ENCODE measurements around the gene LYRM4.

LYRM4 gene

DNA sequence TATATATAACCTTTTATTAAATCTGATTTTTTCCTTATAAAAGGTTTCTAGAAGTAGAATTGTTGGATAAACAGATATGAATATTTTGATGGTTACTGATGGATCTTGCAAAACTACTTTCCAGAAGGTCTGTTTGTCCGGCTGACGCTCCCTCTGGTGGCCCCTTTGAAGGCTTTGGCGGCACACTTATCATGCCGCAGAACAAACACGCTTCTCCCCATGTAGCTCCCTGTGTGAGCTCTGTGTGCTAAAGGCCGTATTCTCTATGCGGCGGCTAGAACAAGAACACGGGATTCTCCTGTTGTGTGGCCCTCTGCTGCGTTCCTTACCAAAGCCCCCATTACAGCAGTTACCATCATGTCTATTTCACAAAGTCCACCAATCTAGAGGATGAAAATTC, 145.6 kb downstream of the LYRM4 start:
- Histone ChIP-seq H4K20me1 (ENCODE audit: low read depth, low read length) (no peaks in the 10 kb centered on the region), H3K9me3 (ENCODE audit: insufficient read depth, low read length) (no peaks in the 10 kb centered on the region), H3K79me2 (ENCODE audit: insufficient read depth, low read length) (no peaks in the 10 kb centered on the region), H2AFZ (ENCODE audit: low read depth, low read length, severe bottlenecking) (no peak overlapping the region), H3K4me2 (ENCODE audit: low read depth, low read length, poor library complexity, severe bottlenecking) (no peak overlapping the region), H3K36me3 (ENCODE audit: low read length) (no peaks in the 10 kb centered on the region), H3F3A (ENCODE audit: insufficient read depth) (no peaks in the 10 kb centered on the region), H3K9ac (ENCODE audit: low read length) (no peak overlapping the region), H3K27me3 (ENCODE audit: low read length) (no peaks in the 10 kb centered on the region), H3K4me3 (ENCODE audit: insufficient read depth, low read length, poor library complexity, severe bottlenecking) (no peak overlapping the region), H3K9me2 (replicated peaks; ENCODE audit: insufficient read depth, low read length) (no peaks in the 10 kb centered on the region), H3K27ac (ENCODE audit: low read depth, low read length) (no peak overlapping the region)
- no peak for TF ChIP-seq EZH2phosphoT487 (conservative IDR thresholded peaks at IDR 0.05; ENCODE audit: low read length)
- TF ChIP-seq, protein P1, sequence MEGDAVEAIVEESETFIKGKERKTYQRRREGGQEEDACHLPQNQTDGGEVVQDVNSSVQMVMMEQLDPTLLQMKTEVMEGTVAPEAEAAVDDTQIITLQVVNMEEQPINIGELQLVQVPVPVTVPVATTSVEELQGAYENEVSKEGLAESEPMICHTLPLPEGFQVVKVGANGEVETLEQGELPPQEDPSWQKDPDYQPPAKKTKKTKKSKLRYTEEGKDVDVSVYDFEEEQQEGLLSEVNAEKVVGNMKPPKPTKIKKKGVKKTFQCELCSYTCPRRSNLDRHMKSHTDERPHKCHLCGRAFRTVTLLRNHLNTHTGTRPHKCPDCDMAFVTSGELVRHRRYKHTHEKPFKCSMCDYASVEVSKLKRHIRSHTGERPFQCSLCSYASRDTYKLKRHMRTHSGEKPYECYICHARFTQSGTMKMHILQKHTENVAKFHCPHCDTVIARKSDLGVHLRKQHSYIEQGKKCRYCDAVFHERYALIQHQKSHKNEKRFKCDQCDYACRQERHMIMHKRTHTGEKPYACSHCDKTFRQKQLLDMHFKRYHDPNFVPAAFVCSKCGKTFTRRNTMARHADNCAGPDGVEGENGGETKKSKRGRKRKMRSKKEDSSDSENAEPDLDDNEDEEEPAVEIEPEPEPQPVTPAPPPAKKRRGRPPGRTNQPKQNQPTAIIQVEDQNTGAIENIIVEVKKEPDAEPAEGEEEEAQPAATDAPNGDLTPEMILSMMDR (IDR thresholded peaks at IDR 0.05; ENCODE audit: insufficient read depth, low read length, poor library complexity, severe bottlenecking): no peak

DNA sequence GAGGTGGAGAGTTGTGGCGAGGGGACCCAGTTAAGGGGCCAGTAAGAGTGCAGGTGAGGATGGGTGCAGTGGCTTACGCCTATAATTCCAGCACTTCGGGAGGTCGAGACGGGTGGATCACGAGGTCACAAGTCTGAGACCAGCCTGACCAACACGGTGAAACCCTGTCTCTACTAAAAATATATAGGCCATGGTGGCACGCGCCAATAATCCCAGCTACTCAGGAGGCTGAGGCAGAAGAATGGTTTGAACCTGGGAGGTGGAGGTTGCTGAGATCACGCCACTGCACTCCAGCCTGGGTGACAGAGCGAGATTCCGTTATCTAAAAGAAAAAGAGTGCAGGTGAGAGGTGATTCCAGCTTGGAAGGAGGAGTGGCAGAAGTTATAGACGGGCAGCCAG, 147.7 kb downstream of the LYRM4 start:
- H3K79me2 ChIP-seq (ENCODE audit: insufficient read depth, low read length): no peaks in the 10 kb centered on the region
- no peak overlapping the region for H2AFZ ChIP-seq (ENCODE audit: low read depth, low read length, severe bottlenecking)
- no peak overlapping the region for H3K27ac ChIP-seq (ENCODE audit: low read depth, low read length)
- no peaks in the 10 kb centered on the region for H3K9me2 ChIP-seq (replicated peaks; ENCODE audit: insufficient read depth, low read length)
- no peaks in the 10 kb centered on the region for H3F3A ChIP-seq (ENCODE audit: insufficient read depth)
- H4K20me1 ChIP-seq (ENCODE audit: low read depth, low read length): no peaks in the 10 kb centered on the region
- no peaks in the 10 kb centered on the region for H3K9me3 ChIP-seq (ENCODE audit: insufficient read depth, low read length)
- TF ChIP-seq, protein P1 (IDR thresholded peaks at IDR 0.05; ENCODE audit: insufficient read depth, low read length, poor library complexity, severe bottlenecking): no peak
- TF ChIP-seq EZH2phosphoT487 (conservative IDR thresholded peaks at IDR 0.05; ENCODE audit: low read length): no peak
- no peaks in the 10 kb centered on the region for H3K27me3 ChIP-seq (ENCODE audit: low read length)
- H3K9ac ChIP-seq (ENCODE audit: low read length): no peak overlapping the region
- no peaks in the 10 kb centered on the region for H3K36me3 ChIP-seq (ENCODE audit: low read length)
- no peak overlapping the region for H3K4me3 ChIP-seq (ENCODE audit: insufficient read depth, low read length, poor library complexity, severe bottlenecking)
- no peak overlapping the region for H3K4me2 ChIP-seq (ENCODE audit: low read depth, low read length, poor library complexity, severe bottlenecking)

DNA sequence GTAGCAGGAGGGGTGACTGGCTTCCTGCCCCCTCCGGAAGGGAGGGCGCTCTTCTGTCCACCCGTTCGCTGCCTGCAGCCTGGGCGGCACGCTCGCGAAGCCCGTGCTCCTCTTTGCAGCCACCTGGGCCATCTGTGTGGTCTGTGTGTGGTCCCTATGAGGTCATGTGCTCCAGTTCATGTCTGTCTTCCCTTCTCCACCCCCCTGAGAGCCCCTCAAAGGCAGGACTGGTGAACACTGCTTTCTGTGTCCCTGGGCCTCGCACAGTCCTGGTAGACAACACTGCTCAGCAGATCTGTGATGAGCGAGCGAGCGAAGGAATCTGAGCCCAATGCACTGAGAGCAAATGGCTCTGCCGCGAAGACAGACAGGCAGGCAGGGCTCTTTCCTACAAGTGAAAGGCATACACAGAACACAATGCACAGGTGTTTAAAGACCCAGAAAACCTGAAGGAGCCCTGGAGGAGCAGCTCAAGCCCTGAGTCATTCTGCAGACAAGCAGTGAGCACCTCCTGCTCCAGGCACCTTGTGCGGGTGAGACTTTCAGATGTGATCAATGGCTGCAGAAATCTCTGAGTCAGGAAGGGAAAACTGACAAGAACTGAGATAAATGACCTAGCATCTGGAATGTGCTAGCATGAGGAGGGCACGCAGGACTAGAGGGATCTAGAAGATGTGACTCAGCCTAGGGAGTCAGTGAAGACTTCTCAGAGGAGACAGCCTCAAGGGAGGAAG, 148.5 kb downstream of the LYRM4 start:
- H3K79me2 ChIP-seq (ENCODE audit: insufficient read depth, low read length): no peaks in the 10 kb centered on the region
- no peak overlapping the region for H3K27ac ChIP-seq (ENCODE audit: low read depth, low read length)
- no peak overlapping the region for H3K9ac ChIP-seq (ENCODE audit: low read length)
- H2AFZ ChIP-seq (ENCODE audit: low read depth, low read length, severe bottlenecking): no peak overlapping the region
- H3K9me2 ChIP-seq (replicated peaks; ENCODE audit: insufficient read depth, low read length): no peaks in the 10 kb centered on the region
- H3K9me3 ChIP-seq (ENCODE audit: insufficient read depth, low read length): no peaks in the 10 kb centered on the region
- no peaks in the 10 kb centered on the region for H3F3A ChIP-seq (ENCODE audit: insufficient read depth)
- H3K4me2 ChIP-seq (ENCODE audit: low read depth, low read length, poor library complexity, severe bottlenecking): no peak overlapping the region
- H3K4me3 ChIP-seq (ENCODE audit: insufficient read depth, low read length, poor library complexity, severe bottlenecking): no peak overlapping the region
- no peaks in the 10 kb centered on the region for H3K36me3 ChIP-seq (ENCODE audit: low read length)
- H3K27me3 ChIP-seq (ENCODE audit: low read length): no peaks in the 10 kb centered on the region
- TF ChIP-seq EZH2phosphoT487 (conservative IDR thresholded peaks at IDR 0.05; ENCODE audit: low read length): no peak
- TF ChIP-seq, protein P1 (IDR thresholded peaks at IDR 0.05; ENCODE audit: insufficient read depth, low read length, poor library complexity, severe bottlenecking): no peak
- no peaks in the 10 kb centered on the region for H4K20me1 ChIP-seq (ENCODE audit: low read depth, low read length)

Data from SU-DHL-6 (cell line).